GM23248 (cell line): ENCODE data around the gene PRSS48. TPM values are rescaled to one million over a fixed set of nuclear protein-coding genes. Genes with fewer than 3 reads are reported as not detected.

Source experiments
- DNase-seq: peaks from one replicate; pipeline ENCODE4 v3.0.0-alpha.2; 2015
- H2AFZ ChIP-seq: fragments of 200-600 bp; sonication (generic); 2 replicates; pipeline ENCODE4 v1.6.1; 2016; ENCODE audit warnings: antibody characterized with exemption
- H3F3A ChIP-seq: fragments of 200-600 bp; sonication (generic); 2 replicates; pipeline ENCODE4 v1.6.1; 2016; ENCODE audit warnings: mild to moderate bottlenecking, antibody characterized with exemption, mixed run types; ENCODE audit not compliant: insufficient read depth
- H3K27ac ChIP-seq: fragments of 200-600 bp; sonication (generic); 2 replicates; pipeline ENCODE4 v1.5.1; 2016; ENCODE audit warnings: mild to moderate bottlenecking
- H3K27me3 ChIP-seq: fragments of 200-600 bp; sonication (generic); replicated peaks from 2 replicates; pipeline ENCODE4 v1.6.1; 2016; ENCODE audit warnings: mild to moderate bottlenecking; ENCODE audit not compliant: insufficient read depth
- H3K36me3 ChIP-seq: fragments of 200-600 bp; sonication (generic); 2 replicates; pipeline ENCODE4 v1.6.1; 2016; ENCODE audit warnings: low read depth, mild to moderate bottlenecking
- H3K4me1 ChIP-seq: fragments of 200-600 bp; sonication (generic); 2 replicates; pipeline ENCODE4 v1.6.1; 2016; ENCODE audit warnings: mild to moderate bottlenecking; ENCODE audit not compliant: insufficient read depth
- H3K4me2 ChIP-seq: fragments of 200-600 bp; sonication (generic); one replicate; pipeline ENCODE4 v1.6.1; 2016; ENCODE audit warnings: mild to moderate bottlenecking; ENCODE audit not compliant: unreplicated experiment
- H3K4me3 ChIP-seq: fragments of 200-600 bp; sonication (generic); 2 replicates; pipeline ENCODE4 v1.5.1; 2016; ENCODE audit warnings: mild to moderate bottlenecking
- H3K79me2 ChIP-seq: fragments of 200-600 bp; sonication (generic); 2 replicates; pipeline ENCODE4 v1.6.1; 2016; ENCODE audit warnings: mild to moderate bottlenecking; ENCODE audit not compliant: insufficient read depth
- H3K9ac ChIP-seq: fragments of 200-600 bp; sonication (generic); 2 replicates; pipeline ENCODE4 v1.6.1; 2016; ENCODE audit warnings: mild to moderate bottlenecking
- H3K9me2 ChIP-seq: fragments of 200-600 bp; sonication (generic); 2 replicates; pipeline ENCODE4 v1.6.1; 2016; ENCODE audit warnings: mixed run types, mild to moderate bottlenecking, moderate library complexity; ENCODE audit not compliant: insufficient read depth
- H3K9me3 ChIP-seq: fragments of 200-600 bp; sonication (generic); one replicate; pipeline ENCODE4 v1.6.1; 2017; ENCODE audit warnings: low read depth
- H4K20me1 ChIP-seq: fragments of 200-600 bp; sonication (generic); 2 replicates; pipeline ENCODE4 v1.6.0; 2016; ENCODE audit not compliant: insufficient read depth
- EZH2 ChIP-seq: fragments of 200-600 bp; sonication (generic); IDR thresholded peaks from 2 replicates; pipeline ENCODE4 v1.6.1; 2018; ENCODE audit warnings: antibody characterized with exemption, mild to moderate bottlenecking; ENCODE audit not compliant: insufficient read depth, poor library complexity, severe bottlenecking
- EZH2phosphoT487 ChIP-seq: fragments of 200-600 bp; sonication (generic); IDR thresholded peaks from 2 replicates; pipeline ENCODE4 v1.6.1; 2018; ENCODE audit warnings: antibody characterized with exemption, moderate library complexity, mild to moderate bottlenecking, low read depth; ENCODE audit not compliant: insufficient read depth
- WGBS, 2 experiments: methylation state at CpG; one replicate each; pipeline ENCODE4 v1.1.6; 2015 to 2017; ENCODE audit warnings: low lambda C conversion rate in 2 of 2, low coverage in 1 of 2; ENCODE audit errors: missing lambda C conversion rate in 2 of 2; 5-methylcytosine and 5-hydroxymethylcytosine counted together
- in situ Hi-C: fragments of 300-500 bp; cut with MboI; formaldehyde crosslinking; loops from 2 replicates; pipeline ENCODE4 v1.15.0; 2020
- polyA plus RNA-seq: library from polyadenylated mRNA; unstranded; fragments of >200 nt; fragmentation: Nextera tagmentation; extraction: Ambion mirVana; gene quantifications from 2 replicates; pipeline ENCODE4 v1.2.1, GENCODE V29; 2016
- total RNA-seq: library from RNA; depleted of rRNA; stranded (reverse); fragments of >200 nt; shearing (Covaris generic); gene quantifications from 2 replicates; pipeline ENCODE4 v1.2.3, GENCODE V29; 2014; rRNA removed

Gene PRSS48
- total RNA-seq, result not detected in 2 replicates
- not detected in 2 replicates for polyA plus RNA-seq

- Histone ChIP-seq H3K4me2 (no peak within 1 kb of the TSS), H3K9ac (no peak within 1 kb of the TSS), H3K79me2 (no peaks in the 10 kb centered on the region), H3K9me2 (no peaks in the 10 kb centered on the region), H3F3A (no peaks in the 10 kb centered on the region), H3K4me3 (no peak within 1 kb of the TSS), H4K20me1 (no peaks in the 10 kb centered on the region), H2AFZ (no peak within 1 kb of the TSS), H3K36me3 (no peaks in the 10 kb centered on the region), H3K27ac (no peak within 1 kb of the TSS), H3K9me3 (no peaks in the 10 kb centered on the region), H3K4me1 (no peaks in the 10 kb centered on the region), H3K27me3 (no peaks in the 10 kb centered on the region)
- WGBS, 2 experiments, result 69 to 72% methylated on average over 7 of the region's 7 CpGs
- TF ChIP-seq EZH2phosphoT487, result no peak
- no peak for TF ChIP-seq EZH2
- in situ Hi-C loops, result no loop called here
- peak; percentile 64 for DNase-seq
These were observed at the start of gene PRSS48 for GRCh38 chr4:151276787-151277562. Gene PRSS48 (plus strand): TSS chr4:151277161. CDS start chr4:151277173, 12 bp downstream.

DNA sequence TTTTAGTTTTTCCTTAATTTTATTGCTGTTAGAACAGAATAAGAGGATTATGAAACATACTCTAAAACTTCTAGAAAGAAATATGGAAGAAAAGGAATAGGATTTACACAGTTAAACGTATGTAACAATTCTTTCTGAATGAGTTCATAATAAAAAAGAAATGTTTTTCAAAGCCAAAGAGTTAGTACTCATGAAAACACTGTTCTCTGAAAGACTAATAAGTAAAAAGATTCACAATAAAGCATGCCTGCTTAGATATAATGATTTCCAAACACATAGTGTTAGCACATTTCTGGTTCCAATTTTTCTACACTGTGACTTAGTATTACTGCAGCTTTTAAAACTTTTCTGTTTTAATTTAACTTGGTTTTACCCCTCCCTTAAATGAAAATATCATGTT, 49.8 kb upstream of the PRSS48 start:
- peaks cover 33% of the 10 kb centered on the region for H3K4me1 ChIP-seq
- H3K79me2 ChIP-seq, result peaks cover 35% of the 10 kb centered on the region
- H3K4me3 ChIP-seq, result peak overlapping the region; percentile 86
- in situ Hi-C loops, result no loop called here
- 0 to 4% methylated on average over 1 of the region's 1 CpG for WGBS, 2 experiments
- no peak for TF ChIP-seq EZH2
- no peak for TF ChIP-seq EZH2phosphoT487
- H3K36me3 ChIP-seq, result no peaks in the 10 kb centered on the region
- no peaks in the 10 kb centered on the region for H4K20me1 ChIP-seq
- peaks cover 30% of the 10 kb centered on the region for H3F3A ChIP-seq
- peak; percentile 42 for DNase-seq
- H3K9ac ChIP-seq, result peak overlapping the region; percentile 84
- H3K4me2 ChIP-seq, result peak overlapping the region; percentile 97
- no peaks in the 10 kb centered on the region for H3K9me2 ChIP-seq
- H3K9me3 ChIP-seq, result no peaks in the 10 kb centered on the region
- no peaks in the 10 kb centered on the region for H3K27me3 ChIP-seq
- H3K27ac ChIP-seq, result peak overlapping the region; percentile 90
- H2AFZ ChIP-seq, result peak overlapping the region; percentile 77

- TF ChIP-seq EZH2phosphoT487 (no peak), EZH2 (no peak)
- Histone ChIP-seq H4K20me1 (no peaks in the 10 kb centered on the region), H3K4me1 (peaks cover 33% of the 10 kb centered on the region), H3K4me3 (peak overlapping the region; percentile 86), H2AFZ (peak overlapping the region; percentile 77), H3K27ac (peak overlapping the region; percentile 90), H3K9ac (peak overlapping the region; percentile 84), H3K4me2 (peak overlapping the region; percentile 97), H3F3A (peaks cover 30% of the 10 kb centered on the region), H3K9me3 (no peaks in the 10 kb centered on the region), H3K36me3 (no peaks in the 10 kb centered on the region), H3K27me3 (no peaks in the 10 kb centered on the region), H3K79me2 (peaks cover 33% of the 10 kb centered on the region), H3K9me2 (no peaks in the 10 kb centered on the region)
- in situ Hi-C loops, result no loop called here
- 0% methylated on average over 3 of the region's 3 CpGs for WGBS, 2 experiments
- DNase-seq, result peak; percentile 93
These were observed 49.2 kb upstream of the PRSS48 start for GRCh38 chr4:151227731-151228130.

DNA sequence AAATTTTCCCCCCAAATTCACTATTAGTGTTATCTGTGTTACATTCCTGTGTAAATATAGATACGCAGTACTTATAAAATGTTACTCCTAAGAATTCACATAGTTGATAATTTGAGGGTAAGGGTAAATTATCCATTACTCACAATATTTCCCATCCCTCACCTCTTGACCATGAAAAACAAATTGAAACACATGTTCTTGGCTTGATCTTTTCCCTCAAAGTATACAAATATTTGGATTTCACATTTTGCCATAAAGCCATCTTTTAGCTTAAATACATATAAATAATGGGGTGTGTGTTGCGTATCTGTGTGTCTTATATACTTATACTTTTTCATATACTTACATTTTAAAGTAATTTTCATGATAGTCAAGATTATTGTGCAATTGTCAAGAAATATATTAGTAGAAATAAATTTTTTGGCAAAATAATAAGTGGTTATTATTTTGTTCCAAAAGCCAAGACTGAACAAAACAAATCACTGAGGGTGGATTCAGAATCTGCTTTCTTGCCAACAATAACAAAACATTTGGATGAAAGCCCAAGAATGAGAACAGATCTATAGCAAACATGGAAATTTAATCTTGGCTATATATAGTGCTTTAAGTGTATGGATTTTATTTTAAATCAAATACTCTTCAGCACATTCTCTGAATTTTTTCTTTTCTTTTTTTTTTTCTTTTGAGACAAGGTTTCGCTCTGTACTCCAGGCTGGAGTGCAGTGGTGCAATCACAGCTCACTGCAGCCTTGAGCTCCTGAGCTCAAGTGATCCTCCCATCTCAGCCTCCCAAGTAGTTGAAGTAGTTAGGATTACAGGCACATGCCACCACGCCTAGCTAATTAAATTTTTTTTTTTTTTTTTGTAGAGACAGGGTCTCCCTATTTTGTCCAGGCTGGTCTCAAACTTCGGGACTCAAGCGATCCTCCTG, 48.5 kb upstream of the PRSS48 start:
- Histone ChIP-seq H3F3A (peaks cover 30% of the 10 kb centered on the region), H3K9ac (peak overlapping the region; percentile 84), H3K4me1 (peaks cover 33% of the 10 kb centered on the region), H4K20me1 (no peaks in the 10 kb centered on the region), H3K27ac (peak overlapping the region; percentile 90), H3K79me2 (peaks cover 26% of the 10 kb centered on the region), H3K27me3 (no peaks in the 10 kb centered on the region), H3K4me3 (peak overlapping the region; percentile 86), H3K4me2 (peak overlapping the region; percentile 97), H3K36me3 (no peaks in the 10 kb centered on the region), H3K9me2 (no peaks in the 10 kb centered on the region), H2AFZ (peak overlapping the region; percentile 77), H3K9me3 (no peaks in the 10 kb centered on the region)
- in situ Hi-C loops, result no loop called here
- DNase-seq, result peak; percentile 25
- 55% methylated on average over 6 of the region's 6 CpGs for WGBS, 2 experiments
- TF ChIP-seq EZH2phosphoT487 (no peak), EZH2 (no peak)
